ENCODE results near the gene APLP2. TPM values are rescaled to one million over a fixed set of nuclear protein-coding genes. Genes with fewer than 3 reads are reported as not detected.
A peak's percentile ranks its signal among the peaks of the same experiment; 100 is the strongest.

The APLP2 gene
- total RNA-seq, 2 donors from 2014 or later, result 326 to 454 TPM

- Histone ChIP-seq H3K36me3 (no peaks in the 10 kb centered on the region), H3K27ac (peak overlapping the region; percentile 77 to 83), H3K9me3 (no peaks in the 10 kb centered on the region), H3K27me3 (no peaks in the 10 kb centered on the region), H3K4me3 (no peak overlapping the region), H3K4me1 (peaks cover 0 to 44% of the 10 kb centered on the region in 2 donors)
- no peak for TF ChIP-seq CTCF (IDR thresholded peaks at IDR 0.05)
- DNase-seq (ENCODE audit: low spot score), result no peak
Observed at GRCh38 chr11:130180896-130181294, 111.2 kb downstream of the APLP2 start.

DNA sequence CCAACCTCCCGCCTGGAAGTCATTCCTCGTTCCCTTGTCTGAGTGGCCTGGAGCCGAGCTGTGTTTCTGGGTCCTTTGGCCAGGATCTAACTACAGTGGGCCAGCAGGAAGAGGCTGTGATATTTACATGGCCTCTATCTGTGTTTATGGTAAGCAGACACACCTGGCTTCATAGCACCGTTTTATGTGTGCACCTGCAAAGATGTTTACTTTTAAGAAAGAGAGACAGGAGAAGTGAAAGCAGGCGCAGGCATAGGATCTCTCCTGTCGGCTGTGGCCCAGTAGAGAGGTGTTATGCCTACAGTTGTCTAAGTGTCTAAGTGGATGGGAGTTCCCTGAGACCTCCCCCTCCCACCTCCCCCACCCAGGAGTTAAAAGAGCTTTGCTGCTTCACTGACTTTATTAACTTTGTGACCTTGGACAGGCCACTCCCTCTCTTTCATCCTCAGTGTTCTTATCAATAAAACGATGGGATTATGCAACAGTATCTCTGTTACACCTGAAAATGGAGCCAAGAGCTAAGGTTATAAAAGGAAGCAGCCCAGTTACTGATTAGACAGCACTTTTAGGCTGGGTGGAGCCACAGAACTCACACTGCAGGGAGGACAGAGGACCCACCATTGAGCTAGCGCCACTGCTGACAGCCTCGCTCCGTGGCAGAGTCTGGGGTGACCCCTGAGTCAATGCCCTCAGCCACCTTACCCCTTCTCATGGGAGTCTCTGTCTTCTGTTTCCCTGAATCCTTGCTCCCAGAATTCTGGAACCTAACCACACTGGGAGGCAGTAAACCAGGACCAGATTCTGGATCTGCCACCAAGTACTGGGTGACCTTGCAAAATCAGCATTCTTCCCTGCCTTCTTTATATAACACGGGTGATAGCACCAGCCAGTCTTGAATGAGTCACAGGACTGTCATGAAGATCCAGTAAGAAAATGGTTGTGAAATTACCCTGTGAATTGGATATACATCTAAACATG, 111.9 kb downstream of the APLP2 start:
- no peaks in the 10 kb centered on the region for H3K27me3 ChIP-seq
- H3K36me3 ChIP-seq, result no peaks in the 10 kb centered on the region
- H3K4me1 ChIP-seq, result peaks cover 0 to 44% of the 10 kb centered on the region in 2 donors
- no peak for DNase-seq (ENCODE audit: low spot score)
- H3K9me3 ChIP-seq, result no peaks in the 10 kb centered on the region
- TF ChIP-seq CTCF (IDR thresholded peaks at IDR 0.05), result no peak
- H3K27ac ChIP-seq, result peak overlapping the region; percentile 77 to 83
- no peak overlapping the region for H3K4me3 ChIP-seq

- no peaks in the 10 kb centered on the region for H3K9me3 ChIP-seq
- H3K27ac ChIP-seq, result no peak overlapping the region
- H3K36me3 ChIP-seq, result no peaks in the 10 kb centered on the region
- H3K4me3 ChIP-seq, result no peak overlapping the region
- no peaks in the 10 kb centered on the region for H3K27me3 ChIP-seq
- TF ChIP-seq CTCF (IDR thresholded peaks at IDR 0.05), result no peak
- no peak for DNase-seq (ENCODE audit: low spot score)
- peaks cover 0 to 33% of the 10 kb centered on the region in 2 donors for H3K4me1 ChIP-seq
Observed at GRCh38 chr11:130183878-130184610, 114.3 kb downstream of the APLP2 start.

DNA sequence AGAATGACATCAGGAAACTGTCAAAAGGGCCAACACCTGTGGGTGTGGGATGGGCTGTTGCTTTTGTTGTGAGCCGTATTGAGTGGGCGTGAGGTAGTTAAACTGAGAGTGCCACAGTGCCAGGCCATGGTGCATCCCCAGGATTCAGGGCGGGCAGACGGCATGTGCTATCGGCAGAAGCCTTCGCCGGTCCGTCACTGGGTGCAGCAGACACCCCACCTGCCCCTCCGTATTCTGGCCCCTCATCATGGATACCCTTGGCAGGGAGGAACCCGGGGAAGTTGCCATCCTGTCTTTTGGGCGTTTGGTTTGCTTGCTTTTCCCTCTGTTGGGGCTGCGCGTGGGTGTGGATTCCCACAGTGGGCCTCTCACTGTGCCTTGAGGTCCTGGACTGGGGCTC, 117.4 kb downstream of the APLP2 start:
- Histone ChIP-seq H3K4me3 (no peak overlapping the region), H3K36me3 (no peaks in the 10 kb centered on the region), H3K4me1 (peaks cover 0 to 4% of the 10 kb centered on the region in 2 donors), H3K27me3 (no peaks in the 10 kb centered on the region), H3K9me3 (no peaks in the 10 kb centered on the region), H3K27ac (no peak overlapping the region)
- DNase-seq (ENCODE audit: low spot score), result no peak
- TF ChIP-seq CTCF (IDR thresholded peaks at IDR 0.05), result no peak

DNA sequence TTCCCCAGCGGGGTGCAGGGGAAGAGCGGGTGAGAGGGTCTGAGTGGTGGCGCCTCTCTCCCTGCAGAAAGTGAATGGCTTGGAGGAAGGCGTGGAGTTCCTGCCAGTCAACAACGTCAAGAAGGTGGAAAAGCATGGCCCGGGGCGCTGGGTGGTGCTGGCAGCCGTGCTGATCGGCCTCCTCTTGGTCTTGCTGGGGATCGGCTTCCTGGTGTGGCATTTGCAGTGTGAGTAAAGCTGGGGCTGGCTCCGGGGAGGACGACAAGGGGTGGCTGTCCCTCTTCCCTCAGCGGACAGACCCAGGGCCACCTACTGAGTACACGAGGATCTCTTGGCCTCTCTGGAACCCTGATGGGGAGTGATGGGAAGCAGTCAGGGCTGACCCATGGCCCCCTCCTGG, 118.4 kb downstream of the APLP2 start:
- DNase-seq (ENCODE audit: low spot score), result no peak
- no peaks in the 10 kb centered on the region for H3K9me3 ChIP-seq
- H3K36me3 ChIP-seq, result no peaks in the 10 kb centered on the region
- H3K4me3 ChIP-seq, result no peak overlapping the region
- TF ChIP-seq CTCF (IDR thresholded peaks at IDR 0.05), result no peak
- H3K27ac ChIP-seq, result no peak overlapping the region
- no peaks in the 10 kb centered on the region for H3K27me3 ChIP-seq
- no peaks in the 10 kb centered on the region for H3K4me1 ChIP-seq

Measured in right atrium auricular region (tissue), 2 donors.